SK-MEL-5 (cell line): ENCODE results near the gene TP63. TPM values are rescaled to one million over a fixed set of nuclear protein-coding genes. Genes with fewer than 3 reads are reported as not detected.

Experiments used
- DNase-seq: peaks from one replicate; pipeline ENCODE4 v3.0.0-alpha.2; 2016; ENCODE audit warnings: low read depth, low spot score
- in situ Hi-C: cut with HindIII; loops from 2 replicates; pipeline ENCODE4 v1.10.0; 2016; ENCODE audit warnings: low sequenced_read_pairs, high pct_unique_total_duplicates, low pct_unique_long_range_greater_than_20kb
- total RNA-seq: library from RNA; depleted of rRNA; stranded (reverse); fragments of >200 nt; shearing (Covaris generic); gene quantifications from 2 replicates; pipeline ENCODE4 v1.2.3, GENCODE V29; 2014

TP63 gene
- total RNA-seq, 1 experiment from 2014 or later: not detected

DNA sequence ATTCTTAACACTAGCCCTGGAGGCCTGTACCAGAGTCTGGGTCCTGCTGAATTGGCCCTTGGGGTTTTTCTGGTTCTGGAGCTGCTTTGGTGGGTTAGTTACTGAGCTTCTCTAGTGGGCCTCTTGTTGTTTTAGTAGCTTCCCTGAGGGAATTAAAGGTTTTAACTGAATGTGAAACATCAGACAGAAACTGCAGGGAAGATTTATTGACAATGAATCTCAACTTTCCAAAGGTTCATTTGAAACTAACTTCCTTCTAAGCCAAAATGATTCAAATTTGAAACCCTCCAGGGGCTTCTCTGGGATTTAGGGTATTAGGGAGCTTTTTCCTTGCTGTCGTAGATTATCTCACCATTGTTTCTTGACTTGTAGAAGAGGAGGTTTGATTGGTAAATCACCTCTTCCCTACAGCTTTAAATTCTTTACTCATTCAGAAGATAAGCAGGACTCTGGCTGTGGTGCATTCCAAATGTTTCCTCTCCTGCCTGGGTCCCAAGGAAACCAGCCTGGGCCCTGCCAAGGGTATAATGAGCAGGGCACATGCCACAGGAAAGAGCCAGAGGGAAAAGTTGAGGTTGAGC is 71.0 kb downstream of the TP63 start:
- in situ Hi-C loops: no loop called here

DNA sequence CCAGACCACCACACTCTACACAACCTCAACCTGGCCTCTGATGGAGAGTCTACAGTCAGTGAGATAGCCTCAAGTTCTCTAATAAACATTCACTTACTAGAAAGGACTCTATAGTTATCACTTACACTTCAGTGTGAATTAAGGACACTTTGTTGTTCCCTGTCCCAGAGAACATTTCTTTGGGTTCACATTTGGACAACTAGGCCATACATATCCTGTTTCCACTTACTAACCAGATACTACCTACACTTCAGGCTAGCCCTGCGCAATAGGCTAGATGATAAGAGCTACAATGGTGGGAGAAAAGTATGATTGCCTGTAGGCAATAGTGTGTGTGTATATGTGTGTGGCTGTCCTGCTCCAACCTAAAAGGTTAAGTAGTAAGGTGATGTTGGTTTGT is 72.7 kb downstream of the TP63 start:
- in situ Hi-C loops: no loop called here
- DNase-seq: no peak

More for the DNA sequence above, 71.0 kb downstream of the TP63 start:
- no peak for DNase-seq

DNA sequence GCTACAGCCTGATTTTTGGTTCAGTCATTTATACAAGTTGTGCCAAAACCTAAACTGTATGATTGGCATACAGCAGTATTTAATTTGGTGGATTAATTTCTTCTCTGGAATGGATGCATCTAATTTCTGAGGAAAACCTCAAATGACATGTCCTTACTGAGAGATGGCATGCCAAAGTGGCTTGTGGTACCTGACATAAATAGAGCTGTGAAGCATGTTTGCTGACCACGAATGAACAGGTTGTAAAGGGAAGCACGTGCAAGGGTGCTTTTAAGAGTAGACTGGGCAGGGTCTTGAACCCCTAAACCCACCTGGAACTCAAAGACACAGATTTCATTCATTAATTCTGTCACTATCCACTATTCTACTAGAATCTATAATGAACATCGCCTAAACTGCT is 77.2 kb downstream of the TP63 start:
- no peak for DNase-seq
- in situ Hi-C loops: no loop called here

DNA sequence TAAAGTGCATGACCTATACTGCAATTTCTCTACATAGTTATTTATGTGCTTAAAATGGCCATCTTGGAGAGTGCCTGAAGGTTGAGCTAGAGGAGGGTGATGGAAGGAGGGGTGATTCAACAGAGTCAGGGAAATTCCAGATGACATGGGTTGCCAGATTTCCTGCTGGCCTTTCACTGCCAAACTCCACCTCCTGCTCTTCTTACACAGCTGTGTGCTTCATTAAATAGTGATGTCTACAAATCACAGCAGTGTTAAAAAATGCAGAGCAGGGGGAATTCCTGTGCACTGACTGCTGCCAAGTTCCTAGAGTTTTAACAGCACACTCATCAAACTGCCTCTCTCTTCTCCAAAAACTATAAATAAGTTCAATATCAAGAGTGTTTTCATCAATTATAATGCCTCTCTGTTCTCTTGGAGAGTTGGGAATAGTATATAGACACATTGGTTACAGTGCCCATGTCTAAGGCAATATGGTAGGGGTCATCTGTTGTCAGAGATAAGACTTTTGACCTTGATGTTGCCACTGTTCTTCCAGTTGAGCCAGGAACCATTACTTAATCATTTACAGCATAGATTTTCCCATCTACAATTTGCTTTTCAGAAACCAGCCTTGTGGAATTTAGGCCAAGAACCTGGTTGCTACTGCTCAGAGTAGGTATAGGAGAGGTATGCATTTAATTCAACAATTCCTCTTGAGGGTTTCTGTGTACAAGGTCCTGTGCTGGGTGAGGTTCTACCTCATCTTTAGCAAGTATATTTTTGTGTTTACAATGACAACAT is 79.6 kb downstream of the TP63 start:
- DNase-seq: no peak
- in situ Hi-C loops: no loop called here

GRCh38 chr3:189712906-189713483 is 81.8 kb downstream of the TP63 start:
- no peak for DNase-seq
- in situ Hi-C loops: no loop called here

DNA sequence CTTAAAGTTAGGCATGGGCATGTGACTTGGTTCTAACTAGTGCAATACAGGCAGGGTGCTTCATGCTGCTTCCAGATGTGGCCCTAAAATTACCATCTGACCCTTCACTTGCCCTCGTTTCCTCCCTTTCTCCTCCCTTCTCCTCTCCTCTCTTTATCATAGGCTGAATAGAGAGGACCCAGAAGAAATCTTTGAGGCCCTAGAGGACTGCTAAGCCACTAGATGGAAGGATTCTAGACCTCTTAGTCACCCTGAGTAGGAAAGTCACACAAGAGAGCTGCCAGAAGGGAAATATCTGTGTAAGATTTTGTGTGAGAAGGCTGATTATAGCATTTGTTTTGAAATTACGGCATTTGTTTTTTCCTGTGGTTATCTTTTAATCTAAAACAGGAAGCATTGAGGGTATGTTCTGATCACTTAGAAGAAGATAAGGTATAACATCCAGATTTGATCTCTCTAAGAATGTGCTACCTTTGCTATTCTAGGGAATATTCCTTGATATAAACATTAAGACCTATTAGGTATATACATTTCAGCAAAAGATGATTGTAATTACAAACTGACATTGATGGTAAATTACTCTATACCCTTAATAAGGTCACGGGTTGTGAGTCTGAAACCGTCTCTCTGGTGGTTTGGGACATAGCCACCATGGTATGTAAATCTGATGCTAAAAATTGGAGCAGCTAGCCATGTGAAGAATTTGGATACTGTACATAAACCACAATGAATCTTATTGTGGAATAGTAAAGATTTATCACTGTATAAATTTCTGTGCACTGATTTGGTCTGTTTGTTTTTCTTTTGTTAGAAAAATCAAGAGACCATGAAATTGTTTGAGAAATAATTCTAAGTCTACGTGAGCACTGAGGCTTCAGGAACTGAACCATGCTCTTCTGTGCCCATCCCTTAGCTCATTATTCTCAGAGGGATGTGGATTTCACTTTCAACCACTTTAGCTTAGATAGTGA is 84.1 kb downstream of the TP63 start:
- no peak for DNase-seq
- in situ Hi-C loops: no loop called here

GRCh38 chr3:189718215-189718614 is 87.0 kb downstream of the TP63 start:
- DNase-seq: no peak
- in situ Hi-C loops: no loop called here

- in situ Hi-C loops: no loop called here
- no peak for DNase-seq
These were observed 89.7 kb downstream of the TP63 start for GRCh38 chr3:189720736-189721417.

- in situ Hi-C loops: no loop called here
- DNase-seq: no peak
These were observed 90.9 kb downstream of the TP63 start for GRCh38 chr3:189721873-189722665.

- DNase-seq: no peak
- in situ Hi-C loops: no loop called here
These were observed 93.2 kb downstream of the TP63 start for GRCh38 chr3:189724356-189724755.

DNA sequence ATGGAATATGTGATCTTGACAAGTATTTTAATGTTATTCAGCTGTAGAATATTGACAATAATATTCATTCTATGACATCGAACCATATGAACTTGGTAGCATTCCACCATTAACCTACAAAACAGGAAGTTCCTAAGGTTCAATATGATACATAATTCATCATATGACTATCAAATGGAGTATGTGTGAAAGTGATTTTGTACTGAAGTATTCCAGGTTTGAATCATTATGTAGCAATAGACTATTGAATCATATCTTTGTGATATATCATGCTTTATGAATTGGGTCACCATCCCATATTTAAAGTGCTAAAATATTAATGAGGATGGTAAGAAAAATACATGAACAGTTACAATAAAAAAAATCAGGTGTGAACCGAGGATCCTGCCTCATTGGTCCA is 95.1 kb downstream of the TP63 start:
- in situ Hi-C loops: no loop called here

GRCh38 chr3:189727158-189727557 is 96.0 kb downstream of the TP63 start:
- DNase-seq: no peak
- in situ Hi-C loops: no loop called here

More for the DNA sequence above, 95.1 kb downstream of the TP63 start:
- DNase-seq: no peak

DNA sequence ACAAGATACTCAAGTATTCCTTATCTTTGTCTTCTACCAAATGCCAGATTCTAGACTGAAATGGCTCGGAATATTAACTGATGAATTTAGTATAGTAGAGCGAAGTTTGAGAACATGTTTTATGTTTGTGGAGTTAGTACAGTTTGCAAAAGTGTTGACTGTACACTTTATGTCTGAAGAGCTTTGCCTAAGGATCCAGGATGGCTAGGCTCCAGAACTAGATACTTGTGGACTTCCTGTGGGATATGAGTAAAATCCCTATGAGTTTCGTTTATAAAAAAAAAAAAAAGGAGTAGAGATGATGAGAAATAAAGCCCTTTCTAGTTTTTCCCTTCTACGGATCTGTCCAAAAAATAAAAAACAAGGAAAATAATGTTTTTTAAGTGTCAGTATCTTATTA is 96.7 kb downstream of the TP63 start:
- no peak for DNase-seq
- in situ Hi-C loops: no loop called here

GRCh38 chr3:189728915-189729314 is 97.7 kb downstream of the TP63 start:
- DNase-seq: no peak
- in situ Hi-C loops: no loop called here

DNA sequence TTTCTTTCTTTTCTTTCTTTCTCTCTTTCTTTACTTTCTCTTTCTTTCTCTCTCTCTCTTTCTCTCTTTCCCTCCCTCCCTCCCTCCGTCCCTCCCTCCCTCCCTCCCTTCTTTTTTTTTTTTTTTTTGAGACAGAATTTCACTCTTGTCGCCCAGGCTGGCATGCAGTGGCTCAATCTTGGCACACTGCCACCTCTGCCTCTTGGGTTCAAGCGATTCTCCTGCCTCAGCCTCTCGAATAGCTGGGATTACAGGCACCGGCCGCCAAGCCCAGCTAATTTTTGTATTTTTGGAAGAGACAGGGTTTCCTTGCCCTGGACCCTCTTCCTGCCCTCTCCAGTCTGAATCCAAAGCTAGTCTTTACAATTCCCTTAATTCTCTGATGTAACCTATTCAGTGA is 102.9 kb downstream of the TP63 start:
- in situ Hi-C loops: no loop called here
- DNase-seq: no peak

DNA sequence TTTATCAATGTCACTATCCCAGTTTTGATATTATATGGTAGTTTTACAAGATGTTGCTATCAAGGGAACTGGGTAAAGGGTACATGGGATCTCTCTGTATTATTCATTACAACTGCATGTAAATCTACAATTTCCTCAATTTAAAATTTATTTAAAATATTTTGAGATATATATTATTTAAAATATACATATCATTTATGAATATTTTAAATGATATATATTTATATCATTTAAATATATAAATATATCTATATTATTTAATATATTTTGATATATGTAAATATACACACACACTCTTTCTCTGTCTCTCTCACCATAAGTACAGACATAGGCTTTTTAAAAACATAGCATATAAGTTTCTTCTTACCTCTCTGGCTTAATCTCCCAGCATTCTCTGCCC is 104.7 kb downstream of the TP63 start:
- in situ Hi-C loops: no loop called here
- DNase-seq: no peak

DNA sequence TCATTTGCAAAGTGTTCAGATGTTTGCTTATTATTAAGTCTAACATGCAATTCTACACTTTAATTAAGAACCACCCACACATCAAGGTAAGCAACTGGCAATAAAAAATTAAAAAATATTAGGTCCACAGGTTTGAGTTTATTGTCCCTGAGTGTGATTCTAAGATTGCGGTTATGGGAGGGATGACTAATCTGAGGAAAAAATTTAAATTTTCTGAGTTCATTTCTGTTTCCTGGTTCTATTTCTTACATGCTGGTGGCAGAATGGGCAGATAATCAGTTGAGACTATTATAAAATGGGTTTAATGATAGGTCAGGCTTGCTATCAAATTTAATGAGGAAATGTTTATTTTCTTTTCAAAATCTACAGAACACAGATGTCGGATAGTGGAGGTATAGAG is 105.9 kb downstream of the TP63 start:
- in situ Hi-C loops: no loop called here
- no peak for DNase-seq
